ENCODE measurements around the gene DOCK9.

GRCh38 chr13:98879127-98879520 lies 98.7 kb downstream of the DOCK9 start:
- TF ChIP-seq, protein P1, sequence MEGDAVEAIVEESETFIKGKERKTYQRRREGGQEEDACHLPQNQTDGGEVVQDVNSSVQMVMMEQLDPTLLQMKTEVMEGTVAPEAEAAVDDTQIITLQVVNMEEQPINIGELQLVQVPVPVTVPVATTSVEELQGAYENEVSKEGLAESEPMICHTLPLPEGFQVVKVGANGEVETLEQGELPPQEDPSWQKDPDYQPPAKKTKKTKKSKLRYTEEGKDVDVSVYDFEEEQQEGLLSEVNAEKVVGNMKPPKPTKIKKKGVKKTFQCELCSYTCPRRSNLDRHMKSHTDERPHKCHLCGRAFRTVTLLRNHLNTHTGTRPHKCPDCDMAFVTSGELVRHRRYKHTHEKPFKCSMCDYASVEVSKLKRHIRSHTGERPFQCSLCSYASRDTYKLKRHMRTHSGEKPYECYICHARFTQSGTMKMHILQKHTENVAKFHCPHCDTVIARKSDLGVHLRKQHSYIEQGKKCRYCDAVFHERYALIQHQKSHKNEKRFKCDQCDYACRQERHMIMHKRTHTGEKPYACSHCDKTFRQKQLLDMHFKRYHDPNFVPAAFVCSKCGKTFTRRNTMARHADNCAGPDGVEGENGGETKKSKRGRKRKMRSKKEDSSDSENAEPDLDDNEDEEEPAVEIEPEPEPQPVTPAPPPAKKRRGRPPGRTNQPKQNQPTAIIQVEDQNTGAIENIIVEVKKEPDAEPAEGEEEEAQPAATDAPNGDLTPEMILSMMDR (IDR thresholded peaks at IDR 0.05) = no peak
- TF ChIP-seq POLR2A (IDR thresholded peaks at IDR 0.05) = no peak

All from uterus (tissue), 2 donors.